ENCODE measurements around the gene MTRF1.
"Not testable (repeated sequence)": the region's sequence is repeated elsewhere in the genome, so short reads cannot be mapped to it uniquely, and the experiment has no call there.

The MTRF1 gene

GRCh38 chr13:41284512-41285288 lies 21.3 kb upstream of the MTRF1 start:
- no peak for FAIRE-seq
- DNase-seq (ENCODE audit: insufficient read length, low spot score): no peak
- TF ChIP-seq POU2F2 (IDR thresholded peaks at IDR 0.05; ENCODE audit: low read depth, low read length) (no peak), POLR2A (IDR thresholded peaks at IDR 0.05; ENCODE audit: low read depth, low read length) (no peak), SPI1 (IDR thresholded peaks at IDR 0.05; ENCODE audit: low read depth, low read length) (no peak), TAF1 (IDR thresholded peaks at IDR 0.05; ENCODE audit: low read depth, low read length) (no peak), POLR2AphosphoS5 (IDR thresholded peaks at IDR 0.05; ENCODE audit: low read depth, low read length) (no peak), PAX5 (IDR thresholded peaks at IDR 0.05; ENCODE audit: insufficient read depth, low read length, severe bottlenecking) (no peak)

GRCh38 chr13:41282129-41282571 lies 18.8 kb upstream of the MTRF1 start:
- FAIRE-seq (no peak), DNase-seq (ENCODE audit: insufficient read length, low spot score) (no peak)
- TF ChIP-seq POLR2A (IDR thresholded peaks at IDR 0.05; ENCODE audit: low read depth, low read length) (no peak), POU2F2 (IDR thresholded peaks at IDR 0.05; ENCODE audit: low read depth, low read length) (no peak), TAF1 (IDR thresholded peaks at IDR 0.05; ENCODE audit: low read depth, low read length) (no peak), POLR2AphosphoS5 (IDR thresholded peaks at IDR 0.05; ENCODE audit: low read depth, low read length) (no peak), PAX5 (IDR thresholded peaks at IDR 0.05; ENCODE audit: insufficient read depth, low read length, severe bottlenecking) (no peak), SPI1 (IDR thresholded peaks at IDR 0.05; ENCODE audit: low read depth, low read length) (no peak)

- not testable (repeated sequence) for FAIRE-seq; DNase-seq (ENCODE audit: insufficient read length, low spot score)
These were observed 15.8 kb upstream of the MTRF1 start for GRCh38 chr13:41279156-41279555.

GRCh38 chr13:41276824-41277223 lies 13.4 kb upstream of the MTRF1 start:
- FAIRE-seq (no peak), DNase-seq (ENCODE audit: insufficient read length, low spot score) (no peak)
- no peak for TF ChIP-seq POLR2AphosphoS5 (IDR thresholded peaks at IDR 0.05; ENCODE audit: low read depth, low read length)
- no peak for TF ChIP-seq POLR2A (IDR thresholded peaks at IDR 0.05; ENCODE audit: low read depth, low read length)
- TF ChIP-seq POU2F2 (IDR thresholded peaks at IDR 0.05; ENCODE audit: low read depth, low read length): no peak
- no peak for TF ChIP-seq TAF1 (IDR thresholded peaks at IDR 0.05; ENCODE audit: low read depth, low read length)
- no peak for TF ChIP-seq SPI1 (IDR thresholded peaks at IDR 0.05; ENCODE audit: low read depth, low read length)
- no peak for TF ChIP-seq PAX5 (IDR thresholded peaks at IDR 0.05; ENCODE audit: insufficient read depth, low read length, severe bottlenecking)

- no peak for DNase-seq (ENCODE audit: insufficient read length, low spot score)
- TF ChIP-seq POLR2AphosphoS5 (IDR thresholded peaks at IDR 0.05; ENCODE audit: low read depth, low read length): no peak
- no peak for TF ChIP-seq SPI1 (IDR thresholded peaks at IDR 0.05; ENCODE audit: low read depth, low read length)
- no peak for TF ChIP-seq POU2F2 (IDR thresholded peaks at IDR 0.05; ENCODE audit: low read depth, low read length)
- TF ChIP-seq POLR2A (IDR thresholded peaks at IDR 0.05; ENCODE audit: low read depth, low read length): no peak
- TF ChIP-seq TAF1 (IDR thresholded peaks at IDR 0.05; ENCODE audit: low read depth, low read length): no peak
- no peak for TF ChIP-seq PAX5 (IDR thresholded peaks at IDR 0.05; ENCODE audit: insufficient read depth, low read length, severe bottlenecking)
- FAIRE-seq: no peak
These were observed 11.5 kb upstream of the MTRF1 start for GRCh38 chr13:41274881-41275280.

GRCh38 chr13:41273831-41274441 lies 10.6 kb upstream of the MTRF1 start:
- DNase-seq (ENCODE audit: insufficient read length, low spot score) (no peak), FAIRE-seq (no peak)
- TF ChIP-seq SPI1 (IDR thresholded peaks at IDR 0.05; ENCODE audit: low read depth, low read length): no peak
- TF ChIP-seq PAX5 (IDR thresholded peaks at IDR 0.05; ENCODE audit: insufficient read depth, low read length, severe bottlenecking): no peak
- TF ChIP-seq POU2F2 (IDR thresholded peaks at IDR 0.05; ENCODE audit: low read depth, low read length): no peak
- TF ChIP-seq POLR2AphosphoS5 (IDR thresholded peaks at IDR 0.05; ENCODE audit: low read depth, low read length): no peak
- TF ChIP-seq POLR2A (IDR thresholded peaks at IDR 0.05; ENCODE audit: low read depth, low read length): no peak
- no peak for TF ChIP-seq TAF1 (IDR thresholded peaks at IDR 0.05; ENCODE audit: low read depth, low read length)

- peak; percentile 23 for FAIRE-seq
- no peak for DNase-seq (ENCODE audit: insufficient read length, low spot score)
- TF ChIP-seq SPI1 (IDR thresholded peaks at IDR 0.05; ENCODE audit: low read depth, low read length): peak; percentile 13; the same call in 1 of the 2 replicates
- no peak for TF ChIP-seq POLR2AphosphoS5 (IDR thresholded peaks at IDR 0.05; ENCODE audit: low read depth, low read length)
These were observed 8.3 kb upstream of the MTRF1 start for GRCh38 chr13:41271456-41272285.

- no peak for TF ChIP-seq POLR2AphosphoS5 (IDR thresholded peaks at IDR 0.05; ENCODE audit: low read depth, low read length)
- TF ChIP-seq SPI1 (IDR thresholded peaks at IDR 0.05; ENCODE audit: low read depth, low read length): no peak
- TF ChIP-seq TAF1 (IDR thresholded peaks at IDR 0.05; ENCODE audit: low read depth, low read length): no peak
- no peak for TF ChIP-seq POU2F2 (IDR thresholded peaks at IDR 0.05; ENCODE audit: low read depth, low read length)
- TF ChIP-seq POLR2A (IDR thresholded peaks at IDR 0.05; ENCODE audit: low read depth, low read length): no peak
- TF ChIP-seq PAX5 (IDR thresholded peaks at IDR 0.05; ENCODE audit: insufficient read depth, low read length, severe bottlenecking): no peak
- DNase-seq (ENCODE audit: insufficient read length, low spot score): no peak
- FAIRE-seq: no peak
These were observed 5.4 kb upstream of the MTRF1 start for GRCh38 chr13:41268764-41269163.

- no peak for DNase-seq (ENCODE audit: insufficient read length, low spot score)
- TF ChIP-seq POLR2A (IDR thresholded peaks at IDR 0.05; ENCODE audit: low read depth, low read length) (no peak), PAX5 (IDR thresholded peaks at IDR 0.05; ENCODE audit: insufficient read depth, low read length, severe bottlenecking) (no peak), TAF1 (IDR thresholded peaks at IDR 0.05; ENCODE audit: low read depth, low read length) (no peak), POU2F2 (IDR thresholded peaks at IDR 0.05; ENCODE audit: low read depth, low read length) (no peak), POLR2AphosphoS5 (IDR thresholded peaks at IDR 0.05; ENCODE audit: low read depth, low read length) (no peak), SPI1 (IDR thresholded peaks at IDR 0.05; ENCODE audit: low read depth, low read length) (no peak)
- FAIRE-seq: no peak
These were observed 3.7 kb upstream of the MTRF1 start for GRCh38 chr13:41267106-41267505.
